GM18870 (cell line): ENCODE results near the gene HIVEP2.
A peak's percentile ranks its signal among the peaks of the same experiment; 100 is the strongest.

Experiments
- ATAC-seq: cut with Tn5 transposase; IDR thresholded peaks from one replicate; pipeline ENCODE4 v1.9.1; 2021; ENCODE audit warnings: moderate library complexity; ENCODE audit not compliant: unreplicated experiment

The HIVEP2 gene

GRCh38 chr6:142945446-142946180 is 637 bp upstream of the HIVEP2 start:
- no peak for ATAC-seq

GRCh38 chr6:142944124-142945048 is 590 bp downstream of the HIVEP2 start:
- no peak for ATAC-seq

GRCh38 chr6:142943711-142944123 is 1.3 kb downstream of the HIVEP2 start:
- ATAC-seq: no peak

DNA sequence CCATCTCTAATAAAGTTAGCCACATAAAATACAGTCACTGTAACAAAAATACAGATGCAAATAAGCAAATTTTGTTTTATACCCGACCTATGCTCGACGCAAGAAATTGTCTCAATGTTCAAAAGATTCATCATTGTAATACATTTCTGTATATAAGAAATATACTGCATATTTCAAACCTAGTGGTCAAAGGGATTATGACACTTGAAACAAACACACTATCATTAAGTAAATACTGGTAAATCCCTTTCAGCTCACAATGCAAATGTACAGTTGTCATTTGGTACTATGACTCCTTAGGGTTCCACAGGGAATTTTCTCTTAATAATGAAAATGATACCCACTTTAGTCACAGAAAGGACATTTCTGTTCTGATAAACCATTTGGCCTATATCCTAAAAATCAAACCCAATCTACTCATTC is 2.2 kb downstream of the HIVEP2 start:
- ATAC-seq: no peak

DNA sequence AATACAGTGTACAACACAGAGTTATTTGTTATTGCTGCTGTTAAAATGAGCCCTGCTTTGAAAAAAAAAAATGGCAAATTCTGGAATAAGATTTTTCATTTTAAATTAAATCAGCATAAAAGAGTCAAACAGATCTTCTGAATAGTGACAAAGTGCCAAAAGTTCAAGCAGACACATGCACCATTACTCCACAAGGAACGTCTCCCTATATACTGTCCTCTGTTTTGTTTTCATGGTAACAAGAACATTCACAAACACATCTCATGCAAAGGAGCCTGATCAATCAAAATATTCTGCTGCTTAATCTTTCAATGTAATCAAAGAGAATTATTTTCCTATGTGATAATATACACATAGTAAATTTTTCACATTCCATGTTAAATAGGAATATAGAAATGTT is 2.7 kb downstream of the HIVEP2 start:
- no peak for ATAC-seq

- ATAC-seq: no peak
These were observed 4.0 kb downstream of the HIVEP2 start for GRCh38 chr6:142941018-142941417.

DNA sequence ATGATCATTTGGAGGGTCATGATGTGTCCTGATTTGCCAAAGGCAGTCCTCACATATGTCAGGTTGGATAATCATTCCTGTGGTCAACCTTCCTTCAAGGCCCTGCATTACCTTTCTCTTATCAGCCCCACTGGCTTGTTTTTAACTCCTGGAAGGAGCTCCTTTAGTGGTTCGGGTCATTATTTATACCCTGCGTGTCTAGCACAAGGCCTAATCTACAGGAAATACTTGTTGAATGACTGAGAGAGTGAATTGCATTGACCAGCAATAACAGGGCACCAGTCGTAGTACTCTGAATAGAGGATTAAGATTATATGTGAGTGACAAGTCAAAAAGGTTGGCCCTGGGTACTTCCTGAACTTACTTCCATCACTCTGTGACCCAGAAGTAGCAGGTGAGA is 4.5 kb downstream of the HIVEP2 start:
- no peak for ATAC-seq

- no peak for ATAC-seq
These were observed 6.5 kb downstream of the HIVEP2 start for GRCh38 chr6:142938510-142938909.

DNA sequence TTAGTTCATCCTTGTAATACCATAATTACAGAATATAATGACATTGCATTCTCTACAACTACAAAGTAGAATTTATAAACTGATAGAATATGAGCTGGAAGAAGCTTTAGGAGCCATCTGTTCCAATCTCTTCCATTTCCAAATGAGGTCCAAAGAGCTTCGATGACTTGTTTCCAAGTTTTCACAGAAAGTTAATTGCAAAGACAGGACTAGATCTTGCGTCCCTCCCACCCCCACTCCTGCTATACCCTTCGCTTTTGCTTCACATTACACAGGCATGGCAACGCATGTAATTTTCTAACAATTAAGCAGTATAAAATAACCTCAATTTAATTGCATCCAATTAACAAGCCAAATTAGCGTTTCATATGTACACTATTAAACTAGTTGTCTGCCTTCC is 7.0 kb downstream of the HIVEP2 start:
- no peak for ATAC-seq

DNA sequence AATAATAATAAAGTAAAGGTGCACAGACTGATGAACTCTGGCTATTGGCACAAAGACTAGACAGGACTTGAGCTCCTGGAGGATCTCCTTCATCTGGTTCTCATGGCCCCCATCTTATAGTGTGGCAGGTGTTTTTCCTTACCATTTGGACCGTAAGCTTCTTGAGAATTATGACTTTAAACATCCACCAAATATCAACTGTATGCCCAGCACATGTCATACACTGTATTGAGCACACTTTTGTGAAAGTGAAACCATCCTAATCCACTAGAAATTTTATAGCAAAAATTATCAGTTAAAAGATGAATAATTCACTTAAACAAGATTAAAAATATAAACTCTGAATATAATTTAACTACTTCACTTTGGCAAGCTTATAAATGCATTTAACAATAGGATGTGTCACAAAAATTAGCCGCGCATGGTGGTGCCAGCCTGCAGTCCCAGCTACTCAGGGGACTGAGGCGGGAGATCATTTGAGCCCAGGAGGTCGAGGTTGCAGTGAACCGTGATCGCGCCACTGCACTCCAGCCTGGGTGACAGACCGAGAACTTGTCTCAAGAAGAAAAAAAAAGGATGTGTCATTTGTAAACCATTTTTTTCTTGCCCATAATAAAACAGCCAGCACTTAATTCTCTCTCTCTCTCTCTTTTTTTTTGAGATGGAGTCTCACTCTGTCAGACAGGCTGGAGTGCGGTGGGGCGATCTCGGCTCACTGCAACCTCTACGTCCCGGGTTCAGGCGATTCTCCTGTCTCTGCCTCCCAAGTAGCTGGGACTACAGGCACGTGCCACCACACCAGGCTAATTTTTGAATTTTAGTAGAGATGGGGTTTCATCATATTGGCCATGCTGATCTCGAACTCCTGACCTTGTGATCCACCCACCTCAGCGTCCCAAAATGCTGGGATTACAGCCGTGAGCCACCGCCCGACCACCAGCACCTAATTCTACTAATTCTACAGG is 9.1 kb downstream of the HIVEP2 start:
- no peak for ATAC-seq

- ATAC-seq: no peak
These were observed 10.4 kb downstream of the HIVEP2 start for GRCh38 chr6:142934599-142934998.

GRCh38 chr6:142934106-142934505 is 10.9 kb downstream of the HIVEP2 start:
- no peak for ATAC-seq

- ATAC-seq: no peak
These were observed 11.3 kb downstream of the HIVEP2 start for GRCh38 chr6:142933701-142934100.

DNA sequence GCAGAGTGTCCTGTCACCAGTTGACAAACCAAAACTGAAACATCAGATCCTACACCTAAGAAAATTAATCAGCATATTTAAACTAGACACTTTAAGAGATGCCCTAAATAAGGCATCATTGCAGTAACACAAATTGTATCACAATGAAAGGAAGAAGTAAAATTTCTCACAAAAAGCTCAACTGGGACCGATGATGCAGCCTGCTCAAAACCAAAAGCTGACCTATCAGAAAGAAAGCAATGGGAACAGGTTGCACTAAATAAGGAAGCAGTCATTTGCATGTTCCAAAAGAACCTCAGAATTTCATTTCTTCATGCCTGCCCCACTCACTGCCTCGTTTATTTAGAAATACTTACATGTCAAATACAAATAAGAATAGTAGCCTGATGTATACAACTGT is 12.1 kb downstream of the HIVEP2 start:
- peak; percentile 30 for ATAC-seq

GRCh38 chr6:142929751-142930358 is 15.1 kb downstream of the HIVEP2 start:
- no peak for ATAC-seq

DNA sequence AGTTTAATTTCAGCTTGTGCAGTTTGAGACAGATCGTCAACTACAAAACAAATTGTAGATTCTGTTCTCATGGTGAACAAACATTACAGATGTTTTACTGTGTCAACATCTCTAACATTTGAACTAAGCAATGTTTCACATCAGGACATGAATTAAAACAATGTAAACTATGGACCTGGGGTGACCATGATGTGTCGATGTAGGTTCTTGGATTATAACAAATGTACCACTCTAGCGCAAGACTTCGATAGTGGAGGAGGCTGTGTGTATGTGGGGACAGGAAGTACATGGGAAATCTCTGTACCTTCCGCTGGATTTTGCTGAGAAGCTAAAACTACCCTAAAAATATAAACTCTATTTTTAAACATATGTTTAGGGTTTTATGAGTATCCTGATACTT is 17.1 kb downstream of the HIVEP2 start:
- no peak for ATAC-seq

DNA sequence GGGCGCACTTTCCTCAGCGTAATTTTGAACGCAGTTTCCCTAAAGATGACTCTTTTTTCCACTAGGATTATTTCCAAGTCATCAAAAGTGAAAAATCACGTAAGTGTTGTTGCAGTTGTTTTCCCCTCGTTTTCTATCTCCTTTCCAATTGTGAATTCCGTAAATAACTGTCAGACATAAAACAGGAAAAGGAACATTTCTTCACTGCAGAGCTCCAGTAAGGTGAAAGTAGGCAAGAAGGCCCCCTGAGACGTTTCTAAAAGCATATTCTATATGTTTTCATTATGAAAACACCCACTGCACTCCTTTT is 17.8 kb downstream of the HIVEP2 start:
- ATAC-seq: no peak

GRCh38 chr6:142926494-142927270 is 18.3 kb downstream of the HIVEP2 start:
- ATAC-seq: peak; percentile 75

DNA sequence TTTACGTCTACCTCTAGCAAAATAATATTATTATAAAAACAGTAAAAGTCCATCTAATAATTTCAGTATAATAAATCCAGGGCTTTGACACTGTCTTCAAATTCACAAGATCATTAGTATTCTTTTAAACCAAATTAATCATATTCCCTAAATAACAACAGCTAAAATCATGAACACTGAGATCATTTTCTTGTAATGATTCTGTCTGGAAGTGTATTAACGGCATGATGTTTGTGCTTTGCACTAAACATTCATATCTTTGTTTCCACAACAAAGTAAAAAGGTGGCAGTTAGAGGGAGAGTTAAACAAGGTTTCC is 18.8 kb downstream of the HIVEP2 start:
- no peak for ATAC-seq

DNA sequence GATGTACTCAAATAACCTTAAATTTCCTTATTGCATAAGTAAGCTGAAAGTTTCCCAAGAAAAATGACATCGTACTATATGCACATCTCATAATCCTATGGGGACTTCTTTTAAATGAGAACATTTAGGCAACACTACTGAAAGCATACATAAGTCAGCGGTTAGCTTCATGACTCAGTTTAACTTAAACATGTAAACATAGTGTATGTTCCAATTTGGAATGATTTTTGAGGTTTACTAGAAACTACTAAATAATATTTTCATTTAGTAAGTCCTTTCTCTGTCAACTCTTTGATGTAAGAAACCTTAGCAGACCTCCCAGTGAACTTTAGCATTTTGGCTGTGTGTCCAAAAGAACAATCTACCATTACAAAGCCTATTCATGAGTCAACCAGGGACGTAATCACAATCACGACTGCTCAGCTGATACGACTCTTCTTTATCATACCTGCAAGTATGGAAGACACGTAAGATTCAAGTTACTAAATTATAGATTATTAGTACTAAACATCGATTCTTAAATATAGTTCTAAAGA is 19.3 kb downstream of the HIVEP2 start:
- no peak for ATAC-seq
